Spleen (tissue), 11 donors: ENCODE measurements around the gene GOPC. TPM values are rescaled to one million over a fixed set of nuclear protein-coding genes. Genes with fewer than 3 reads are reported as not detected.

Experiments used
- DNase-seq: peaks from one replicate; pipeline ENCODE4 v3.0.0-alpha.2; 2020
- H3K27ac ChIP-seq, 8 donors: fragments of 200-600 bp; sonication (generic) in 7 of 8; 1 replicate in 4 of 8; 2 replicates in 4 of 8; pipeline versions ENCODE4 v1.5.0 to v1.8.0; 2016 to 2021; ENCODE audit warnings: inconsistent platforms in 4 of 8, mild to moderate bottlenecking in 4 of 8, moderate library complexity in 1 of 8
- H3K27me3 ChIP-seq, 7 donors: fragments of 200-600 bp; sonication (generic) in 6 of 7; replicated peaks in 1 of 7; 1 replicate in 4 of 7; 2 replicates in 3 of 7; pipeline versions ENCODE4 v1.5.0 to v1.8.0; 2016 to 2021; ENCODE audit warnings: inconsistent platforms in 3 of 7, mild to moderate bottlenecking in 1 of 7
- H3K36me3 ChIP-seq, 6 donors: fragments of 200-600 bp; sonication (generic) in 5 of 6; 1 replicate in 4 of 6; 2 replicates in 2 of 6; pipeline versions ENCODE4 v1.5.0 to v1.8.0; 2016 to 2021; ENCODE audit warnings: inconsistent platforms in 2 of 6
- H3K4me1 ChIP-seq, 6 donors: fragments of 200-600 bp; sonication (generic) in 5 of 6; 1 replicate in 3 of 6; 2 replicates in 3 of 6; pipeline versions ENCODE4 v1.5.0 to v1.8.0; 2016 to 2021; ENCODE audit warnings: inconsistent platforms in 3 of 6
- H3K4me3 ChIP-seq, 8 donors: fragments of 200-600 bp; sonication (generic) in 7 of 8; 1 replicate in 4 of 8; 2 replicates in 4 of 8; pipeline versions ENCODE4 v1.5.0 to v1.8.0; 2016 to 2021; ENCODE audit warnings: inconsistent platforms in 4 of 8, mild to moderate bottlenecking in 4 of 8, moderate library complexity in 2 of 8
- H3K9me3 ChIP-seq, 8 donors: fragments of 200-600 bp; sonication (generic) in 7 of 8; 1 replicate in 4 of 8; 2 replicates in 4 of 8; pipeline versions ENCODE4 v1.5.0 to v1.8.0; 2016 to 2021; ENCODE audit warnings: inconsistent platforms in 4 of 8
- CTCF ChIP-seq, 11 experiments: fragments of 200-600 bp in 7 of 11; fragments of 450-650 bp in 4 of 11; sonication (generic) in 4 of 11; IDR thresholded peaks in 8 of 11; conservative IDR thresholded peaks in 3 of 11; 1 replicate in 7 of 11; 2 replicates in 4 of 11; pipeline versions ENCODE4 v1.4.0 to v1.8.0; 2016 to 2021; ENCODE audit warnings: antibody characterized with exemption in 11 of 11, inconsistent platforms in 4 of 11, mild to moderate bottlenecking in 1 of 11
- POLR2A ChIP-seq, 3 donors: fragments of 450-650 bp; IDR thresholded peaks; one replicate each; pipeline ENCODE4 v1.5.1; 2017; ENCODE audit warnings: antibody characterized with exemption in 3 of 3, mild to moderate bottlenecking in 1 of 3
- POLR2AphosphoS5 ChIP-seq, 3 donors: sonication (generic); formaldehyde crosslinking; IDR thresholded peaks; one replicate each; pipeline ENCODE4 v1.5.1; 2017; ENCODE audit warnings: antibody characterized with exemption in 3 of 3
- WGBS, 5 donors: extraction: QIAGEN DNeasy Blood & Tissue Kit in 3 of 5; methylation state at CpG; one replicate each; pipeline versions ENCODE4 v1.1.5 to v1.1.7; 2013 to 2018; 5-methylcytosine and 5-hydroxymethylcytosine counted together
- intact Hi-C: fragments of 100-400 bp; cut with DNase I; formaldehyde crosslinking; loops from one replicate; pipeline ENCODE4 v1.15.0; 2023; ENCODE audit warnings: low total_unique reads
- polyA plus RNA-seq, 3 donors: library from polyadenylated mRNA; stranded (reverse); fragments of 200-250 nt; gene quantifications; one replicate each; pipeline ENCODE4 v1.2.1, GENCODE V29; 2013
- total RNA-seq, 7 donors: library from RNA; depleted of rRNA in 3 of 7; stranded (reverse); fragments of >200 nt in 3 of 7; fragmentation: NEBNext Ultra II Directional in 4 of 7; extraction: Animal tissue kit (Norgen Biotek cat#: 25700) in 4 of 7; gene quantifications; one replicate each; pipeline versions ENCODE4 v1.1.0 to v1.2.1, GENCODE V29; 2016 to 2021
- donor health status: healthy with polysubstance abuse.
- donor health status: DM: no; HTN: no; CAD: no; lungs with moderate emphysema.
- donor health status: DM: no; HTN: no; CAD: no.
- donor health status: Bipolar disorder and iron deficiency.
- donor health status: healthy.
- donor health status: DM: no; HTN: no; CAD: no.
- donor health status: DM: yes; HTN: yes; CAD: no.

Gene GOPC
- total and polyA plus RNA-seq, 10 donors: 13.5 to 26.7 (median 21.8) TPM

DNA sequence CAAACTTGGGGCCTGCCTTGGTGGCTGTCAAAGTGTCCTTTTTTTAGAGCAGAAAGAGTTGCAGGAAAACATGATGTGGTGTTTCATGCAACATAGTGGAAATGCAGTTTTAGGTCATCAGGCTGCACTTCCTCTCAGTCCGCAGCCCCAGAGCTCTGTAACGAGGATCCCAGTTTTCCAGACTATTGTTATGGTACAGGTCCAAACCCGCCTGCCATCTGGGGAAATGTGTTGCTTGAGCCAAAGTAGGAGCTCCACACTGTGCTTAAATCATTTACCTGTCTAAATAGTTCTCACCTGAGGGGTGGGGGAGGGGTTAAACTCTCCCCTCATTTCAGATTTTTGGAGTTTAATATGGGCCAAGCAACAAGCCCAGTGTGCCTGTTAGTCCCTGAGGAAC lies 59.8 kb downstream of the GOPC start:
- TF ChIP-seq CTCF (IDR thresholded peaks at IDR 0.05 in 8 of 11, conservative IDR thresholded peaks at IDR 0.05 in 3 of 11): no peak
- TF ChIP-seq POLR2AphosphoS5 (IDR thresholded peaks at IDR 0.05): no peak
- no peak for TF ChIP-seq POLR2A (IDR thresholded peaks at IDR 0.05)
- Histone ChIP-seq H3K36me3 (peaks cover 0 to 28% (median 1%) of the 10 kb centered on the region in 6 donors), H3K9me3 (no peaks in the 10 kb centered on the region), H3K4me1 (peaks cover 0 to 6% (median 0%) of the 10 kb centered on the region in 6 donors), H3K27me3 (peaks cover 0 to 5% (median 0%) of the 10 kb centered on the region in 7 donors), H3K27ac (no peak overlapping the region), H3K4me3 (no peak overlapping the region)
- WGBS, 5 donors: 81 to 90% (median 85%) methylated on average over 3 of the region's 3 CpGs
- DNase-seq: no peak
- intact Hi-C loops: no loop called here

- no peak for DNase-seq
- no peaks in the 10 kb centered on the region for H3K4me1 ChIP-seq
- no peaks in the 10 kb centered on the region for H3K9me3 ChIP-seq
- H3K4me3 ChIP-seq: no peak overlapping the region
- peaks cover 0 to 21% (median 1%) of the 10 kb centered on the region in 6 donors for H3K36me3 ChIP-seq
- H3K27ac ChIP-seq: no peak overlapping the region
- TF ChIP-seq CTCF (IDR thresholded peaks at IDR 0.05 in 8 of 11, conservative IDR thresholded peaks at IDR 0.05 in 3 of 11) (no peak), POLR2A (IDR thresholded peaks at IDR 0.05) (no peak), POLR2AphosphoS5 (IDR thresholded peaks at IDR 0.05) (no peak)
- intact Hi-C loops: no loop called here
- H3K27me3 ChIP-seq: no peaks in the 10 kb centered on the region
- WGBS, 5 donors: 91 to 96% (median 94%) methylated on average over 8 of the region's 8 CpGs
These were observed 61.6 kb downstream of the GOPC start for GRCh38 chr6:117540670-117541069.

- H3K9me3 ChIP-seq: no peaks in the 10 kb centered on the region
- 69 to 80% (median 75%) methylated on average over 9 of the region's 9 CpGs for WGBS, 5 donors
- no peak for DNase-seq
- intact Hi-C loops: no loop called here
- no peaks in the 10 kb centered on the region for H3K4me1 ChIP-seq
- H3K36me3 ChIP-seq: peaks cover 0 to 10% (median 1%) of the 10 kb centered on the region in 6 donors
- TF ChIP-seq CTCF (IDR thresholded peaks at IDR 0.05 in 8 of 11, conservative IDR thresholded peaks at IDR 0.05 in 3 of 11) (no peak), POLR2A (IDR thresholded peaks at IDR 0.05) (no peak), POLR2AphosphoS5 (IDR thresholded peaks at IDR 0.05) (no peak)
- no peak overlapping the region for H3K4me3 ChIP-seq
- no peak overlapping the region for H3K27ac ChIP-seq
- no peaks in the 10 kb centered on the region for H3K27me3 ChIP-seq
These were observed 63.7 kb downstream of the GOPC start for GRCh38 chr6:117538615-117539014.

DNA sequence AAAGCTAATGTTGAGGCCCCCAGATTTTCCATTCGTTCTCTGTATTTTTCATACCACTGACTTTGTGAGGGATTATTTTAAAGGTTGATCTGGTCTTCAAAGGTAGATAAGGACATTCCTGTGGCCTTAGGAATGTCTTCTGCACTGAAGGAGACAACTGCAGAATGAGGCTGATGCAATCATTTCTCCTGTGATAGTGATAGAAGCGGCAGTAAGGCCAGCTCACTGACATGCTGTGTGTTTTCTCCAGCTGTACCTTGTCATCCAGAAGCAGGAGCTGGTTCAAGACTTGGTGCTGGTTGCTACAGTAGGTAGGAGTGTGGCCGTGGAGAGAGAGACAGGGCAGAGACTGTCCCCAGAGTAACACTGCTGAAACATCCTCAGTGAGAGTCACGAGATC lies 66.0 kb downstream of the GOPC start:
- Histone ChIP-seq H3K4me1 (no peaks in the 10 kb centered on the region), H3K27ac (no peak overlapping the region), H3K36me3 (peaks cover 0 to 10% (median 1%) of the 10 kb centered on the region in 6 donors), H3K9me3 (no peaks in the 10 kb centered on the region), H3K4me3 (no peak overlapping the region), H3K27me3 (no peaks in the 10 kb centered on the region)
- DNase-seq: no peak
- WGBS, 5 donors: 86 to 94% (median 91%) methylated on average over 4 of the region's 4 CpGs
- TF ChIP-seq CTCF (IDR thresholded peaks at IDR 0.05 in 8 of 11, conservative IDR thresholded peaks at IDR 0.05 in 3 of 11): no peak
- TF ChIP-seq POLR2A (IDR thresholded peaks at IDR 0.05): no peak
- TF ChIP-seq POLR2AphosphoS5 (IDR thresholded peaks at IDR 0.05): no peak
- intact Hi-C loops: no loop called here
